Astrocyte (in vitro differentiated cells and primary cell): ENCODE data around the gene KDELR1. TPM values are rescaled to one million over a fixed set of nuclear protein-coding genes. Genes with fewer than 3 reads are reported as not detected.

Source experiments
- DNase-seq: peaks from one replicate; pipeline ENCODE4 v3.0.0-alpha.2; 2010; ENCODE audit warnings: low read depth
- FAIRE-seq: peaks from 2 replicates; lab custom pipeline; 2011; peaks lifted over from hg19 to GRCh38; lab: Jason Lieb, UNC
- H2AFZ ChIP-seq: 2 replicates; pipeline ENCODE4 v1.6.0; 2012; ENCODE audit warnings: low read depth, low read length, inconsistent platforms
- H3K27ac ChIP-seq: 2 replicates; pipeline ENCODE4 v1.5.1; 2011; ENCODE audit warnings: low read depth, low read length, inconsistent platforms
- H3K27me3 ChIP-seq: 2 replicates; pipeline ENCODE4 v1.6.0; 2011; ENCODE audit warnings: low read length, inconsistent platforms; ENCODE audit not compliant: insufficient read depth
- H3K36me3 ChIP-seq: 2 replicates; pipeline ENCODE4 v1.5.1; 2011; ENCODE audit warnings: low read length, inconsistent platforms; ENCODE audit not compliant: insufficient read depth
- H3K4me1 ChIP-seq: 2 replicates; pipeline ENCODE4 v1.5.1; 2011; ENCODE audit warnings: low read length, inconsistent platforms; ENCODE audit not compliant: insufficient read depth
- H3K4me2 ChIP-seq: 2 replicates; pipeline ENCODE4 v1.6.0; 2012; ENCODE audit warnings: low read length, inconsistent platforms
- H3K4me3 ChIP-seq: 2 replicates; pipeline ENCODE4 v1.5.1; 2011; ENCODE audit warnings: low read depth, mild to moderate bottlenecking, low read length, inconsistent platforms; ENCODE audit not compliant: insufficient read depth
- H3K79me2 ChIP-seq: 2 replicates; pipeline ENCODE4 v1.6.0; 2012; ENCODE audit warnings: mild to moderate bottlenecking, low read length, inconsistent platforms; ENCODE audit not compliant: insufficient read depth
- H3K9ac ChIP-seq: 2 replicates; pipeline ENCODE4 v1.6.0; 2012; ENCODE audit warnings: mild to moderate bottlenecking, low read length, inconsistent platforms
- H3K9me3 ChIP-seq: 2 replicates; pipeline ENCODE4 v1.5.1; 2012; ENCODE audit warnings: low read depth, mild to moderate bottlenecking, low read length, inconsistent platforms; ENCODE audit not compliant: insufficient read depth
- H4K20me1 ChIP-seq: 2 replicates; pipeline ENCODE4 v1.6.0; 2012; ENCODE audit warnings: low read length, inconsistent platforms; ENCODE audit not compliant: insufficient read depth
- H3K27ac Mint-ChIP-seq: one replicate; pipeline ENCODE4 v1.8.0; 2021; ENCODE audit warnings: mild to moderate bottlenecking, mixed read lengths; ENCODE audit not compliant: unreplicated experiment
- H3K27me3 Mint-ChIP-seq: one replicate; pipeline ENCODE4 v1.8.0; 2021; ENCODE audit warnings: low read depth, mixed read lengths; ENCODE audit not compliant: unreplicated experiment
- H3K36me3 Mint-ChIP-seq: one replicate; pipeline ENCODE4 v1.8.0; 2021; ENCODE audit warnings: low read depth, mixed read lengths; ENCODE audit not compliant: unreplicated experiment
- H3K4me1 Mint-ChIP-seq: one replicate; pipeline ENCODE4 v1.8.0; 2021; ENCODE audit warnings: low read depth, mixed read lengths; ENCODE audit not compliant: unreplicated experiment
- H3K4me3 Mint-ChIP-seq: one replicate; pipeline ENCODE4 v1.8.0; 2021; ENCODE audit warnings: mild to moderate bottlenecking, moderate library complexity, mixed read lengths; ENCODE audit not compliant: unreplicated experiment
- H3K9me3 Mint-ChIP-seq: one replicate; pipeline ENCODE4 v1.8.0; 2021; ENCODE audit warnings: mild to moderate bottlenecking, mixed read lengths; ENCODE audit not compliant: unreplicated experiment
- CTCF ChIP-seq: IDR thresholded peaks from 2 replicates; pipeline ENCODE4 v1.5.1; 2011; ENCODE audit warnings: low read depth, mild to moderate bottlenecking, inconsistent platforms, low read length, moderate library complexity; ENCODE audit not compliant: insufficient read depth
- EZH2 ChIP-seq: IDR thresholded peaks from 2 replicates; pipeline ENCODE4 v1.6.1; 2012; ENCODE audit warnings: mild to moderate bottlenecking, low read length, inconsistent platforms; ENCODE audit not compliant: insufficient read depth
- total RNA-seq: library from RNA; stranded (reverse); gene quantifications from 2 replicates; pipeline ENCODE4 v1.2.1, GENCODE V29; 2021

KDELR1 gene
- total RNA-seq, 1 donor from 2014 or later = 370 TPM

- no peak for FAIRE-seq
These were observed 6.7 kb upstream of the KDELR1 start for GRCh38 chr19:48398102-48398374.

GRCh38 chr19:48397263-48398101 lies 6.1 kb upstream of the KDELR1 start:
- H3K27ac ChIP-seq = no peak overlapping the region
- DNase-seq = no peak
- H2AFZ ChIP-seq = peak overlapping the region; percentile 76

More at GRCh38 chr19:48398102-48398374, 6.7 kb upstream of the KDELR1 start:
- Histone ChIP-seq H4K20me1 (no peaks in the 10 kb centered on the region), H3K9me3 (no peaks in the 10 kb centered on the region), H3K4me3 (peak overlapping the region; percentile 60), H3K36me3 (no peaks in the 10 kb centered on the region), H3K27me3 (peaks cover 14% of the 10 kb centered on the region), H3K4me2 (peak overlapping the region; percentile 100), H2AFZ (peak overlapping the region; percentile 76), H3K4me1 (peaks cover 10% of the 10 kb centered on the region), H3K79me2 (peaks cover 2% of the 10 kb centered on the region), H3K9ac (peak overlapping the region; percentile 91), H3K27ac (no peak overlapping the region)
- Mint-ChIP-seq H3K4me3 (peak overlapping the region; percentile 79), H3K27ac (peak overlapping the region; percentile 77), H3K36me3 (peaks cover 4% of the 10 kb centered on the region), H3K9me3 (peaks cover 3% of the 10 kb centered on the region), H3K4me1 (peaks cover 10% of the 10 kb centered on the region), H3K27me3 (peaks cover 2% of the 10 kb centered on the region)
- no peak for TF ChIP-seq CTCF
- TF ChIP-seq EZH2 = no peak
- DNase-seq = no peak

More at GRCh38 chr19:48397263-48398101, 6.1 kb upstream of the KDELR1 start:
- H3K4me1 ChIP-seq = peaks cover 10% of the 10 kb centered on the region
- peaks cover 4% of the 10 kb centered on the region for H3K36me3 Mint-ChIP-seq
- H3K4me2 ChIP-seq = peak overlapping the region; percentile 100
- peak overlapping the region; percentile 60 for H3K4me3 ChIP-seq
- peaks cover 3% of the 10 kb centered on the region for H3K9me3 Mint-ChIP-seq
- H3K9me3 ChIP-seq = no peaks in the 10 kb centered on the region
- peaks cover 2% of the 10 kb centered on the region for H3K27me3 Mint-ChIP-seq
- peaks cover 11% of the 10 kb centered on the region for H3K4me1 Mint-ChIP-seq
- peak overlapping the region; percentile 91 for H3K9ac ChIP-seq
- peaks cover 2% of the 10 kb centered on the region for H3K79me2 ChIP-seq
- H3K27ac Mint-ChIP-seq = peak overlapping the region; percentile 77
- peak overlapping the region; percentile 79 for H3K4me3 Mint-ChIP-seq
- no peak for TF ChIP-seq CTCF
- TF ChIP-seq EZH2 = no peak
- no peaks in the 10 kb centered on the region for H4K20me1 ChIP-seq
- FAIRE-seq = no peak
- H3K27me3 ChIP-seq = peaks cover 14% of the 10 kb centered on the region
- H3K36me3 ChIP-seq = no peaks in the 10 kb centered on the region
